Neural crest cell (in vitro differentiated cells): ENCODE measurements around the gene SIGLEC5. TPM values are rescaled to one million over a fixed set of nuclear protein-coding genes. Genes with fewer than 3 reads are reported as not detected.
A peak's percentile ranks its signal among the peaks of the same experiment; 100 is the strongest.

Experiments used
- DNase-seq: peaks from one replicate; pipeline ENCODE4 v3.0.0; 2021; ENCODE audit warnings: low read depth, mixed read lengths, low spot score
- H3K27ac Mint-ChIP-seq: one replicate; pipeline ENCODE4 v1.8.0; 2021; ENCODE audit warnings: mild to moderate bottlenecking, mixed read lengths; ENCODE audit not compliant: unreplicated experiment
- H3K27me3 Mint-ChIP-seq: 2 replicates; pipeline ENCODE4 v1.8.0; 2021; ENCODE audit warnings: low read depth, mild to moderate bottlenecking, mixed read lengths
- H3K36me3 Mint-ChIP-seq: 2 replicates; pipeline ENCODE4 v1.8.0; 2021; ENCODE audit warnings: low read depth, mild to moderate bottlenecking, mixed read lengths
- H3K4me1 Mint-ChIP-seq: 2 replicates; pipeline ENCODE4 v1.8.0; 2021; ENCODE audit warnings: mixed read lengths
- H3K4me3 Mint-ChIP-seq: one replicate; pipeline ENCODE4 v1.8.0; 2021; ENCODE audit warnings: mild to moderate bottlenecking, mixed read lengths
- H3K9me3 Mint-ChIP-seq: 2 replicates; pipeline ENCODE4 v1.8.0; 2021; ENCODE audit warnings: mixed read lengths
- total RNA-seq: library from RNA; stranded (reverse); gene quantifications from 2 replicates; pipeline ENCODE4 v1.2.1, GENCODE V29; 2021
- TF ChIP-seq, protein P1 (sequence below): fragments of 200-600 bp; sonication (generic); conservative IDR thresholded peaks from 2 replicates; pipeline ENCODE4 v1.5.0; 2021; ENCODE audit warnings: antibody characterized with exemption, mild to moderate bottlenecking

SIGLEC5 gene
- total RNA-seq, 1 donor from 2014 or later = not detected

DNA sequence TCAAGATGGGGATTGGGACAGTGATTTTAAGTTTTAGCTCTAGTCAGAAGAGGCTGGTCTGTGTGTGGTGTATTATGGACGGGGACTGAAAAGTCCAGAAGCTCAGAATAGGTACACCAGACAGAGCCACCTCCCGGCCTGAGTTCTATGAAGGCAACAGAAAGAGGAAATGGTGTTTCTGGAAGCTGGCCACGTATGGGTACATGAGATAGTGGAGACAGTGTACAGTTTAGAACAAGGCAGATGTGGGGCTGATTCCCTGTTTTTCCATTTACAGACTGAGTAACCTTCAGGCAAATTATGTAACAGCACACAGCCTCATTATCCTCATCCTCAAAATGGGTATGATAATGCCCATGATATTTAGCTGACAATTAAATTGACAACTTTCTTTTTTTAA lies 57.8 kb downstream of the SIGLEC5 start:
- H3K27ac Mint-ChIP-seq = no peak overlapping the region
- peak overlapping the region; percentile 98 for H3K4me3 Mint-ChIP-seq
- peaks cover 32% of the 10 kb centered on the region for H3K27me3 Mint-ChIP-seq
- H3K4me1 Mint-ChIP-seq = peaks cover 17% of the 10 kb centered on the region
- H3K36me3 Mint-ChIP-seq = no peaks in the 10 kb centered on the region
- TF ChIP-seq, protein P1, sequence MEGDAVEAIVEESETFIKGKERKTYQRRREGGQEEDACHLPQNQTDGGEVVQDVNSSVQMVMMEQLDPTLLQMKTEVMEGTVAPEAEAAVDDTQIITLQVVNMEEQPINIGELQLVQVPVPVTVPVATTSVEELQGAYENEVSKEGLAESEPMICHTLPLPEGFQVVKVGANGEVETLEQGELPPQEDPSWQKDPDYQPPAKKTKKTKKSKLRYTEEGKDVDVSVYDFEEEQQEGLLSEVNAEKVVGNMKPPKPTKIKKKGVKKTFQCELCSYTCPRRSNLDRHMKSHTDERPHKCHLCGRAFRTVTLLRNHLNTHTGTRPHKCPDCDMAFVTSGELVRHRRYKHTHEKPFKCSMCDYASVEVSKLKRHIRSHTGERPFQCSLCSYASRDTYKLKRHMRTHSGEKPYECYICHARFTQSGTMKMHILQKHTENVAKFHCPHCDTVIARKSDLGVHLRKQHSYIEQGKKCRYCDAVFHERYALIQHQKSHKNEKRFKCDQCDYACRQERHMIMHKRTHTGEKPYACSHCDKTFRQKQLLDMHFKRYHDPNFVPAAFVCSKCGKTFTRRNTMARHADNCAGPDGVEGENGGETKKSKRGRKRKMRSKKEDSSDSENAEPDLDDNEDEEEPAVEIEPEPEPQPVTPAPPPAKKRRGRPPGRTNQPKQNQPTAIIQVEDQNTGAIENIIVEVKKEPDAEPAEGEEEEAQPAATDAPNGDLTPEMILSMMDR = no peak
- peaks cover 3% of the 10 kb centered on the region for H3K9me3 Mint-ChIP-seq
- DNase-seq = no peak

DNA sequence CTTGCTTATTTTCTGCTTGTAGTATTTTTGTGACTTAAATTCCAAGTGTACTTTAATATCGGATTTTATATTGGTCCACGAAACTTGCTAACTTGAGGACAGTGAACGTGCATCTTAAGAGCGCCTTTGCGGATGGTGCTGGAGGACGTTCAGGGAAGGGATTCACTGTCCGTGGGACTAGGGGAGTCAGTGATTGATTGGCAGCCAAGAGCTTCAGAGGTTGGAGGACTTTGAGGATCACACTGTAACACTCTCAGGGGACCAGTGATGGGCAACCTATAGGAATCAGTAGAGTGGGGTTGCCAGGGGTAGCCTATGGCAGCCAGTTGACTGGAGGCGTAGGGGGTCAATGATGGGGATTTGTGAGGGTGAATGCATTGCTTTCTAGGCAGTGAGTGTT lies 58.6 kb downstream of the SIGLEC5 start:
- H3K36me3 Mint-ChIP-seq = no peaks in the 10 kb centered on the region
- TF ChIP-seq, protein P1 = no peak
- H3K4me3 Mint-ChIP-seq = peak overlapping the region; percentile 98
- H3K27ac Mint-ChIP-seq = no peak overlapping the region
- peaks cover 17% of the 10 kb centered on the region for H3K4me1 Mint-ChIP-seq
- peaks cover 3% of the 10 kb centered on the region for H3K9me3 Mint-ChIP-seq
- no peak for DNase-seq
- peaks cover 41% of the 10 kb centered on the region for H3K27me3 Mint-ChIP-seq

DNA sequence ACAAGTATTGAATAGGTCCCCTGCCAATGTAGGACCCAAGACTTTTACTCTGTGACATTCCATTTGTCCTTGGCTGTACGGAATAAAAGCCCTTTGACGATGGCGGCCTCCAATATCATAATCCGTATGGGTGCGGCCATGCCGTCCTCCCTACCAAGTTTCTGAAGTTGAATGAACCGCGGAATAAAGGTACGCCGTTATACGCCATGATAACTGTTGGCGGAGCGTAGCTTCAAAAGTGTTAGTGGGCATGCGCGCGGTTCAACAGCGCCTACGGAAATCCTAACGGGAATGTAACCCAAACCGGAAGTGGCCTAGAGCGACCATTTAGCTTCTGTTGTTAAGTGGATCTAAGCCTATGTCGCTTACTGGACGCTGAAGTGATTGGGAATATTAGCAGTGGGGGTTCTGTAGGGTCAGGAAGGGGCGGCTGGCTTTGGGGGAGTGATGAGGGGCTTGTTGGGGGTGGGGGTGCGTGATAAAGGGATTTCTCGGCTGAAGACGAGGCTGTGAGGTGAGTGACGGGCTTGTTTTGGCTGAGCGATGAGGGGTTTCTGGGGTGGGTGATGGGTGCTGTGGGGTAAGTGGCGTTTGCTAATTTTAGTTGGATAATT lies 59.1 kb downstream of the SIGLEC5 start, which contains the start of gene ZNF175:
Gene ZNF175 (plus strand): TSS at position 322 of the 614 bp plus-strand sequence. CDS start 2,047 bp downstream, outside the sequence.
- peak; percentile 93 for DNase-seq

DNA sequence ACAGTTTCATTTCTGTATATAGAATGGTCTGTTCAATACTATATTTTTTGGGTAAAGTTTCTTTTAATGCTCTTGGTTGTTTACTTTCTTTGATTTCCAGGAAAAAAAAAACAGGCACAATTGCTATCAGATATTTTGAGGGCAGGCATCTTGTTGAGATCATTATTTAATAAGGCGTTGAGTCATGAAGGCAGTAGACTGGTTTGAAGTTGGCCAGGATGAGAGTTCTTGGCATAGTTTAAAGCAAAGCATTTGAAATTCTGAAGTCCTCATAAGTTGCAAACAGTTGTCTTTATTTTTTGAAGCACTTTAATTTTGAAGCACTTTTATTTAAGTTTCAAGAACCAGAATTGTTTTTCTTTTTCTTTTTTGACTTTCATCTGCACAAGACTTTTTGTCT lies 61.7 kb downstream of the SIGLEC5 start:
- Mint-ChIP-seq H3K4me3 (no peak overlapping the region), H3K36me3 (no peaks in the 10 kb centered on the region), H3K4me1 (peaks cover 17% of the 10 kb centered on the region), H3K27me3 (peaks cover 72% of the 10 kb centered on the region), H3K27ac (no peak overlapping the region), H3K9me3 (peaks cover 3% of the 10 kb centered on the region)
- TF ChIP-seq, protein P1 = no peak
- DNase-seq = no peak

More for the DNA sequence above, 59.1 kb downstream of the SIGLEC5 start, which contains the start of gene ZNF175:
- H3K27me3 Mint-ChIP-seq = peaks cover 46% of the 10 kb centered on the region
- TF ChIP-seq, protein P1 = no peak
- peak within 1 kb of the TSS; percentile 48 for H3K27ac Mint-ChIP-seq
- H3K4me3 Mint-ChIP-seq = peak within 1 kb of the TSS; percentile 98
- H3K36me3 Mint-ChIP-seq = no peaks in the 10 kb centered on the region
- peaks cover 17% of the 10 kb centered on the region for H3K4me1 Mint-ChIP-seq
- H3K9me3 Mint-ChIP-seq = peaks cover 3% of the 10 kb centered on the region

DNA sequence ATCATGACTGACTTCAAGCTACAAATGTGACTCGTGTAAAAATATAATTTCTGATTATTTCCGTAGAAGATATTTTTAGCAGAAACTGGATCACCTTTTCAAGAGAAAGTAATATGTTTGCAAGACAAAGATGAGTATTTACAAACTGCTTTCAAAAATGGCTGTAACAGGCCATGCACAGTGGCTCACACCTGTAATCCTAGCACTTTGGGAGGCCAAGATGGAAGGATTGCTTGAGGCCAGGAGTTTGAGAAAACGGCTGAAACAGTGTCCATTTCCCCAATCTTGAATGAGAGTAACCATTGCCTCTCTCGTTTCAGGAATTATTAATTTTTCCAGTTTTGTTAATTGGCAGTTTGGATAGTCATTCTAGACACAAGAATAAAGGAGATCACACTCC lies 62.6 kb downstream of the SIGLEC5 start:
- Mint-ChIP-seq H3K27me3 (peaks cover 81% of the 10 kb centered on the region), H3K4me3 (no peak overlapping the region), H3K4me1 (peaks cover 17% of the 10 kb centered on the region), H3K36me3 (no peaks in the 10 kb centered on the region), H3K27ac (no peak overlapping the region), H3K9me3 (peaks cover 3% of the 10 kb centered on the region)
- DNase-seq = no peak
- TF ChIP-seq, protein P1 = no peak
